Measurements from ENCODE around the gene DENND10. TPM values are rescaled to one million over a fixed set of nuclear protein-coding genes. Genes with fewer than 3 reads are reported as not detected.

DENND10 gene
- total RNA-seq, 2 donors from 2014 or later: 31.2 to 42.4 TPM

GRCh38 chr10:119079599-119080520, 24.1 kb upstream of the DENND10 start:
- 1% methylated on average over 44 of the region's 48 CpGs for WGBS
- DNase-seq (ENCODE audit: low spot score): peak; percentile 60
- no peak for TF ChIP-seq CTCF (IDR thresholded peaks at IDR 0.05)
- TF ChIP-seq POLR2A (IDR thresholded peaks at IDR 0.05): peak; percentile 52
- TF ChIP-seq POLR2AphosphoS5 (IDR thresholded peaks at IDR 0.05): peak; percentile 19

GRCh38 chr10:119080521-119081259, 23.2 kb upstream of the DENND10 start, which contains the start of gene EIF3A:
TSS of gene EIF3A (minus strand) at chr10:119080817. CDS start at chr10:119080676, 141 bp downstream.
- intact Hi-C loops (cut with DNase I): loop anchor here (1.0 kb wide), 1 partner anchor 24 kb away; the partner anchor contains the start of gene DENND10
- TF ChIP-seq POLR2AphosphoS5 (IDR thresholded peaks at IDR 0.05) (peak; percentile 95), CTCF (IDR thresholded peaks at IDR 0.05) (peak in 2 of 4 experiments; percentile 10 to 19), POLR2A (IDR thresholded peaks at IDR 0.05) (peak; percentile 98)
- Histone ChIP-seq H3K27ac (peak within 1 kb of the TSS; percentile 90 to 97), H3K27me3 (replicated peaks; ENCODE audit: insufficient read depth) (no peaks in the 10 kb centered on the region), H3K4me3 (peak within 1 kb of the TSS; percentile 59 to 98), H3K4me1 (replicated peaks) (peaks cover 4% of the 10 kb centered on the region), H3K36me3 (no peaks in the 10 kb centered on the region), H3K9me3 (no peaks in the 10 kb centered on the region)
- peak; percentile 90 for DNase-seq (ENCODE audit: low spot score)
- WGBS: under 1% methylated on average over 74 of the region's 74 CpGs

More at GRCh38 chr10:119079599-119080520, 24.1 kb upstream of the DENND10 start:
- intact Hi-C loops (cut with DNase I): loop anchor here (1.0 kb wide), 1 partner anchor 24 kb away; the partner anchor contains the start of gene DENND10
- Histone ChIP-seq H3K36me3 (no peaks in the 10 kb centered on the region), H3K4me1 (replicated peaks) (peaks cover 4% of the 10 kb centered on the region), H3K27ac (peak overlapping the region; percentile 90 to 97), H3K27me3 (replicated peaks; ENCODE audit: insufficient read depth) (no peaks in the 10 kb centered on the region), H3K9me3 (no peaks in the 10 kb centered on the region), H3K4me3 (peak overlapping the region; percentile 59 to 98)

- WGBS: 92% methylated on average over 11 of the region's 11 CpGs
- no peaks in the 10 kb centered on the region for H3K4me1 ChIP-seq (replicated peaks)
- H3K36me3 ChIP-seq: no peaks in the 10 kb centered on the region
- intact Hi-C loops (cut with DNase I): no loop called here
- no peak overlapping the region for H3K27ac ChIP-seq
- no peak for DNase-seq (ENCODE audit: low spot score)
- no peaks in the 10 kb centered on the region for H3K9me3 ChIP-seq
- H3K27me3 ChIP-seq (replicated peaks; ENCODE audit: insufficient read depth): no peaks in the 10 kb centered on the region
- no peak overlapping the region for H3K4me3 ChIP-seq
- TF ChIP-seq CTCF (IDR thresholded peaks at IDR 0.05): no peak
- no peak for TF ChIP-seq POLR2A (IDR thresholded peaks at IDR 0.05)
- no peak for TF ChIP-seq POLR2AphosphoS5 (IDR thresholded peaks at IDR 0.05)
Observed at GRCh38 chr10:119084896-119085295, 19.0 kb upstream of the DENND10 start.

- H3K27ac ChIP-seq: no peak overlapping the region
- H3K27me3 ChIP-seq (replicated peaks; ENCODE audit: insufficient read depth): no peaks in the 10 kb centered on the region
- no peaks in the 10 kb centered on the region for H3K36me3 ChIP-seq
- intact Hi-C loops (cut with DNase I): no loop called here
- 30% methylated on average over 4 of the region's 4 CpGs for WGBS
- no peak for TF ChIP-seq POLR2AphosphoS5 (IDR thresholded peaks at IDR 0.05)
- no peak for TF ChIP-seq POLR2A (IDR thresholded peaks at IDR 0.05)
- no peak for TF ChIP-seq CTCF (IDR thresholded peaks at IDR 0.05)
- no peaks in the 10 kb centered on the region for H3K9me3 ChIP-seq
- H3K4me1 ChIP-seq (replicated peaks): no peaks in the 10 kb centered on the region
- no peak overlapping the region for H3K4me3 ChIP-seq
- DNase-seq (ENCODE audit: low spot score): no peak
Observed at GRCh38 chr10:119087271-119087882, 16.5 kb upstream of the DENND10 start.
